Ovary (tissue), 3 donors: ENCODE data around the gene BACH2.

ENCODE experiments used
- CTCF ChIP-seq, 3 donors: fragments of 450-650 bp in 2 of 3; fragments of 200-600 bp in 1 of 3; IDR thresholded peaks; one replicate each; pipeline versions ENCODE4 v1.5.1 to v1.8.0; 2016 to 2022; ENCODE audit warnings: antibody characterized with exemption in 3 of 3, mild to moderate bottlenecking in 1 of 3
- EP300 ChIP-seq: sonication (generic); formaldehyde crosslinking; IDR thresholded peaks from one replicate; pipeline ENCODE4 v1.6.1; 2017; ENCODE audit warnings: antibody characterized with exemption
- POLR2A ChIP-seq: fragments of 450-650 bp; IDR thresholded peaks from one replicate; pipeline ENCODE4 v1.6.1; 2017; ENCODE audit warnings: antibody characterized with exemption, mild to moderate bottlenecking, moderate library complexity
- donor health status: DM: no; HTN: no; CAD: no.

GRCh38 chr6:90193359-90193758, 103.3 kb downstream of the BACH2 start:
- TF ChIP-seq POLR2A (no peak), CTCF (IDR thresholded peaks at IDR 0.05) (no peak), EP300 (no peak)
